Fibroblast of villous mesenchyme (primary cell): ENCODE data around the gene MKLN1. TPM values are rescaled to one million over a fixed set of nuclear protein-coding genes. Genes with fewer than 3 reads are reported as not detected.
"Not testable (repeated sequence)": the region's sequence is repeated elsewhere in the genome, so short reads cannot be mapped to it uniquely, and the experiment has no call there.

Experiments used
- DNase-seq: peaks from one replicate; pipeline ENCODE4 v3.0.0-alpha.2; 2010; ENCODE audit warnings: low read depth
- H3K4me3 ChIP-seq: 2 replicates; pipeline ENCODE4 v1.5.1; 2011; ENCODE audit warnings: low read depth, mild to moderate bottlenecking, low read length
- total RNA-seq: library from RNA; depleted of rRNA; stranded (reverse); fragments of >200 nt; gene quantifications from 2 replicates; pipeline ENCODE4 v1.2.3, GENCODE V29; 2012
- TF ChIP-seq, protein P1 (sequence below): IDR thresholded peaks from 2 replicates; pipeline ENCODE4 v1.5.1; 2012; ENCODE audit warnings: low read depth, mild to moderate bottlenecking, low read length; ENCODE audit not compliant: insufficient read depth

The MKLN1 gene
- total RNA-seq, 1 donor, result 72.5 TPM

DNA sequence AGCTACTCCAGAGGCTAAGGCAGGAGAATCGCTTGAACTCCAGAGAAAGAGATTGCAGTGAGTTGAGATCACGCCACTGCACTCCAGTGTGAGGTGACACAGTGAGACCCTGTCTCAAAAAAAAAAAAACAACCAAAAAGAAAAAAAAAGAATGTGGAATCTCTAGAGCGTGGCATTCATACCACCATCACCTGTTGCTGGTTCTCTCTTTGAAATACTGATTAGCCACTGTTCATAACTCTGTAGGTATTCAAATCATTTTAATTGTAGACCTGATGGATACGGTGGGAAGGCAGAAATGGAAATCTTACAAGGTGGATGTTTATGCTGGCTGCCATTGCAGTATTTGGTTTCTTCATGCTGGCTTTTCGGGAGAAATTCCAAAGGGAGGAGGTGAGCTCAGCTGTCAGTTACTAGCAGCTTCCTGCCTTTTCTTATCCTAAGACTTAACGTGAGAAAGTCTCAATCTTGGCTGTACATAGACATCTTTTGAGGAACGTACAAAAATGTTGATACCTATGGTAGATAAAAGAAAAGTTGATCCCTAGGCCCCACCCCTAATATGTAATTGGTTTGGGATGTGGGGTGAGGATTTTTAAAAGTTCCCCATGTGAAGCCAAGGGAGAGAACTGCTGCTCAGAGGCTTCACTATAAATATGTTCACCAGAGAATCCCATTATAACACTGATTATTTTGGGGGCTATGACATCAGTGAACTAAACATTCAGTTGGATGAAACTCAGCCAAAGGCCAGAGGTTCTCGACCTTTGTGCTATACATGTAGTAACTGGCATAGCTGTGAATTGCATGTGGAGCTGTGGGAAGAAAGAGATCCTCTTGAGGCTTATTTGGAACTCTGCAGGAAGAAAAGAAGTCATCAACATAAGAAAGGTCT, 26.9 kb upstream of the MKLN1 start:
- H3K4me3 ChIP-seq, result no peak overlapping the region
- DNase-seq, result no peak

DNA sequence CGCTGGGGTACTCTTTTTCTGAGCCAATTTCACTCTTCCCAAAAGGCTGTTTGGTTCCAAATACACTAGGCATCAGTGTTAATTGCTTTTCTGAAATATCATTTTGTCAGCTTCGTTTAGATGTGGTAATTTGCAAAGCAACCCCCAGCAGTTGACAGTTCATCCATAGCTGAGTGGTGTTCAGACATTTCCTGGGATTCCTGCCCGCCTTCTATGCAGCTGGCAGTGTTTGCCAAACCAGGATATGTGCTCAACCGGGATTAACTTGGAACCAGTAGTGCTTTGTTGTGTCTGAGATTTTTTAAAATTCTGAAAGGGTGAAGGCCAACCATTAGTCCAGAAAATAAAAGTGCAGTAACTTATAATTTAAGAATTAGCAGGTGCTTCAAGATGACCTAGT, 25.2 kb upstream of the MKLN1 start:
- DNase-seq, result no peak
- H3K4me3 ChIP-seq, result no peak overlapping the region
- TF ChIP-seq, protein P1, sequence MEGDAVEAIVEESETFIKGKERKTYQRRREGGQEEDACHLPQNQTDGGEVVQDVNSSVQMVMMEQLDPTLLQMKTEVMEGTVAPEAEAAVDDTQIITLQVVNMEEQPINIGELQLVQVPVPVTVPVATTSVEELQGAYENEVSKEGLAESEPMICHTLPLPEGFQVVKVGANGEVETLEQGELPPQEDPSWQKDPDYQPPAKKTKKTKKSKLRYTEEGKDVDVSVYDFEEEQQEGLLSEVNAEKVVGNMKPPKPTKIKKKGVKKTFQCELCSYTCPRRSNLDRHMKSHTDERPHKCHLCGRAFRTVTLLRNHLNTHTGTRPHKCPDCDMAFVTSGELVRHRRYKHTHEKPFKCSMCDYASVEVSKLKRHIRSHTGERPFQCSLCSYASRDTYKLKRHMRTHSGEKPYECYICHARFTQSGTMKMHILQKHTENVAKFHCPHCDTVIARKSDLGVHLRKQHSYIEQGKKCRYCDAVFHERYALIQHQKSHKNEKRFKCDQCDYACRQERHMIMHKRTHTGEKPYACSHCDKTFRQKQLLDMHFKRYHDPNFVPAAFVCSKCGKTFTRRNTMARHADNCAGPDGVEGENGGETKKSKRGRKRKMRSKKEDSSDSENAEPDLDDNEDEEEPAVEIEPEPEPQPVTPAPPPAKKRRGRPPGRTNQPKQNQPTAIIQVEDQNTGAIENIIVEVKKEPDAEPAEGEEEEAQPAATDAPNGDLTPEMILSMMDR, result no peak

More for the DNA sequence above, 26.9 kb upstream of the MKLN1 start:
- TF ChIP-seq, protein P1, result no peak

DNA sequence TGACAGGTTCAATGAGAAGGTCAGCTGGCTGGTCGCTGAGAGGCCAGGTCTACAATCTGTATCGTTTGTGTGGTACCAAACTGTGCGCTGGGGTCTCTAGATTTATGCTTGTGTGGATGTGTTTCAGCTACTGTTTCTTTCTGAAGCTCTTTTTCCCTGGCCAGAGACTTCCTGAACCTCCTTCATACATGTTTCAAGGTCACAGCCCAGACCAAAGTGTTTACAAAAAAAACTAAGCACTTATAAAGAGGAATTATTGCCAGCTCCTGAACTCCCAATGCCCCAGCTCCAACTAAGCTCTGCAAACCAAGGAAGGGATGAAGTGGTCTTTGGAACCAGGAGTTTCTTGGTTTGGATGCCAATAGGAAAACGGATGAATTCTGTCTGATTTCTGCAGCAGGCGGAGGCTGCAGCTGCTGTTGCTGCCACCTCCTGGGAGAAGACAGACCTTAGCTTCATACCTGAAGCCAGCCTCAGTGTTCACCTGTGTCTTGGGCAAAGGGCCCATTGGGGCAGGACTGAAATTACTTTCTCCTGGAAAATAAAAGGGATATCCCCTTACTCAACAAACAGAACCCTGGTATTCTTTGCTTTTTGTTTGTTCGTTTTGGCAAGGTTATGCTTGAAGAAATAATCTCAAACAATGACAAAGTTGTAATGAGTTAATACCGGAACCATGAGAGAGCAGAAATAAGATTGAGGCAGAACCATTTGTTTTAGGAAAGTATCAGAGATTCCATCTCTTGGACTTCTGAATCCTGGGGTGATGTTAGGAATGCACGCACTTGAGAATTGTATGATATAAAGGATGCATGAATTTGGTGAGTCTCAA, 24.6 kb upstream of the MKLN1 start:
- peak; percentile 41 for DNase-seq

DNA sequence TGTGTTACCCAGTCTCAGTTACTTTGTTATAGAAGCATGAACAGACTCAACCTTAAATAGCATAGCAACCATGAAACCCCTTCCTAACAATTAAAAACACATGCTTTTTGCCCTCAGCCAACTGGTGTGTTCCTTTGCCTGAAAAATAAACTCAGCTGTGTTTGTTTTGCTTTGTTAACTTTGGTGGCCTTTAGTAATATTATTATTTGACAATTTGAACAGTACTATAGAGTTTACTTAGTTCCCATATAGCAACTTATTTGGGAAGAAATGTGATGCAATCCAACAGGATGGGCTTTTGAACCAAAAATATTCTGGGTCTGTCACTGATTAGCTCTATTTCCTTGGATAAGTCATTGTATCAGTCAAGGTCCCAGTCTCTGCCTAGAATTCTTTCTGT, 22.5 kb upstream of the MKLN1 start:
- DNase-seq, result no peak
- TF ChIP-seq, protein P1, result no peak

More for the DNA sequence above, 24.6 kb upstream of the MKLN1 start:
- TF ChIP-seq, protein P1, result peak; percentile 61
- no peak overlapping the region for H3K4me3 ChIP-seq

DNA sequence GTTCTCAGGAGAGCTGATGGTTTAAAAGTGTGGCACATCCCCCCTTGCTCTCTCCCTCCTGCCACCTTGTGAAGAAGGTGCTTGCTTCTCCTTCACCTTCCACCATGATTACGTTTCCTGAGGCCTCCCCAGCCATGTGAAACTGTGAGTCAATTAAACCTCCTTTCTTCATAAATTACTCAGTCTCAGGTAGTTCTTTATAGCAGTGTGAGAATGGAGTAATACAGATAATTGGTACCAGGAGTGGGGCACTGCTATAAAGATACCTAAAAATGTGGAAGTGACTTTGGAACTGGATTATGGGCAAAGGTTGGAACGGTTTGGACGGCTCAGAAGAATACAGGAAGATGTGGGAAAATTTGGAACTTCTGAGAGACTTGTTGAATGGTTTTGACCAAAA, 21.6 kb upstream of the MKLN1 start:
- not testable (repeated sequence) for DNase-seq, H3K4me3 ChIP-seq

More for the DNA sequence above, 22.5 kb upstream of the MKLN1 start:
- no peak overlapping the region for H3K4me3 ChIP-seq

DNA sequence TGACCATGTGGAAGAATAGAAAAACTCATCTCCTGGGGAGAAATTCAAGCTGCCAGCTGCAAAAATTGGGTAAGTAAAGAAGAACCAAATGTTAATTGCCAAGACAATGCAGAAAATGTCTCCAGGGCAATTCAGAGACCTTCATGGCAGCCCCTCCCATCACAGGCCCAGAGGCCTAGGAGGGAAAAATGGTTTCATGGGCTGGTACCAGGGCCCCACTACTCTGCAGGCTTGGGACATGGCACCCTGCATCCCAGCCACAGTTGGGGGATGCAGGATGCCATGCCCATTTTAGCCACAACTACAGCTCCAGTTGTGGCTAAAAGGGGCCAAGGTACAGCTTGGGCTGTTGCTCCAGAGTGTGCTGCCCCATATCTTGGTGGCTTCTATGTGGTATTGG, 20.9 kb upstream of the MKLN1 start:
- no peak overlapping the region for H3K4me3 ChIP-seq
- no peak for DNase-seq
- TF ChIP-seq, protein P1, result no peak

DNA sequence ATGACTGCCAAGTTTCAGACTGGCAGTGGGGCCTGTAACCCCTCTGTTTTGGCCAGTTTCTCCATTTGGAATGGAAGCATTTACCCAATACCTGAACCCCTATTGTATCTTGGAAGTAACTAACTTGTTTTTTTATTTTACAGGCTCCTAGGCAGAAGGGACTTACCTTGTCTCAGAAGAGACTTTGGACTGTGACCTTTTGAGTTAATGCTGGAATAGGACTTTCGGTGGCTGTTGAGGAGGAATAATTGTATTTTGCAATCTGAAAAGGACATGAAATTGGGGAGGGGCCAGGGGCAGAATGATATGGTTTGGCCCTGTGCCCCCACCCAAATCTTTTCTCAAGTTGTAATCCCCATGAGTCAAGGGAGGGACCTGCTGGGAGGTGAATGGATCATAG, 20.0 kb upstream of the MKLN1 start:
- DNase-seq, result no peak
- TF ChIP-seq, protein P1, result no peak
- no peak overlapping the region for H3K4me3 ChIP-seq
